Ramos (cell line): Measurements from ENCODE around the gene ERMARD.

ENCODE experiments used
- in situ Hi-C: fragments of 300-500 bp; cut with MboI; formaldehyde crosslinking; loops from one replicate; pipeline ENCODE4 v1.14.3; 2022; ENCODE audit warnings: low sequenced_read_pairs; ENCODE audit not compliant: unreplicated experiment

The ERMARD gene

GRCh38 chr6:169813969-169814368 lies 62.5 kb downstream of the ERMARD start:
- in situ Hi-C loops, result no loop called here

- in situ Hi-C loops, result no loop called here
Observed at GRCh38 chr6:169816054-169816453, 64.6 kb downstream of the ERMARD start.

GRCh38 chr6:169816975-169817374 lies 65.6 kb downstream of the ERMARD start:
- in situ Hi-C loops, result no loop called here

- in situ Hi-C loops, result no loop called here
Observed at GRCh38 chr6:169820358-169820757, 68.9 kb downstream of the ERMARD start.

GRCh38 chr6:169824021-169824420 lies 72.6 kb downstream of the ERMARD start:
- in situ Hi-C loops, result no loop called here

GRCh38 chr6:169824848-169825557 lies 73.6 kb downstream of the ERMARD start:
- in situ Hi-C loops, result no loop called here

GRCh38 chr6:169825558-169826225 lies 74.3 kb downstream of the ERMARD start:
- in situ Hi-C loops, result no loop called here

GRCh38 chr6:169826697-169827096 lies 75.3 kb downstream of the ERMARD start:
- in situ Hi-C loops, result no loop called here

GRCh38 chr6:169827290-169827717 lies 75.9 kb downstream of the ERMARD start:
- in situ Hi-C loops, result no loop called here

- in situ Hi-C loops, result no loop called here
Observed at GRCh38 chr6:169828176-169828575, 76.8 kb downstream of the ERMARD start.

GRCh38 chr6:169829786-169830185 lies 78.4 kb downstream of the ERMARD start:
- in situ Hi-C loops, result no loop called here

- in situ Hi-C loops, result no loop called here
Observed at GRCh38 chr6:169830876-169831275, 79.5 kb downstream of the ERMARD start.
